GM23338 (cell line): Measurements from ENCODE around the gene LMF1. TPM values are rescaled to one million over a fixed set of nuclear protein-coding genes. Genes with fewer than 3 reads are reported as not detected.

ENCODE experiments used
- ATAC-seq: fragments of 200-7000 bp; cut with Tn5 transposase; 3 replicates; pipeline ENCODE4 v1.9.1; 2020
- DNase-seq: peaks from one replicate; pipeline ENCODE4 v3.0.0-alpha.2; 2015; ENCODE audit warnings: low spot score
- H2AFZ ChIP-seq: fragments of 200-600 bp; sonication (generic); 2 replicates; pipeline ENCODE4 v1.8.0; 2016; ENCODE audit warnings: antibody characterized with exemption, mild to moderate bottlenecking, moderate library complexity
- H3F3A ChIP-seq: fragments of 200-600 bp; sonication (generic); replicated peaks from 2 replicates; pipeline ENCODE4 v1.8.0; 2017; ENCODE audit warnings: antibody characterized with exemption, mixed run types, low read depth
- H3K27ac ChIP-seq: fragments of 200-600 bp; sonication (generic); 2 replicates; pipeline ENCODE4 v1.6.1; 2016; ENCODE audit warnings: low read depth
- H3K27me3 ChIP-seq: fragments of 200-600 bp; sonication (generic); 2 replicates; pipeline ENCODE4 v1.8.0; 2016; ENCODE audit warnings: mild to moderate bottlenecking, mixed run types, moderate library complexity; ENCODE audit not compliant: insufficient read depth
- H3K36me3 ChIP-seq: fragments of 200-600 bp; sonication (generic); 2 replicates; pipeline ENCODE4 v1.8.0; 2016; ENCODE audit warnings: mild to moderate bottlenecking; ENCODE audit not compliant: insufficient read depth
- H3K4me1 ChIP-seq: fragments of 200-600 bp; sonication (generic); 2 replicates; pipeline ENCODE4 v1.8.0; 2016; ENCODE audit warnings: mild to moderate bottlenecking, moderate library complexity; ENCODE audit not compliant: insufficient read depth
- H3K4me2 ChIP-seq: fragments of 200-600 bp; sonication (generic); 2 replicates; pipeline ENCODE4 v1.7.1; 2017; ENCODE audit warnings: mixed run types
- H3K4me3 ChIP-seq: fragments of 200-600 bp; sonication (generic); 2 replicates; pipeline ENCODE4 v1.6.1; 2016; ENCODE audit warnings: mixed run types
- H3K79me2 ChIP-seq: fragments of 200-600 bp; sonication (generic); replicated peaks from 2 replicates; pipeline ENCODE4 v1.8.0; 2017; ENCODE audit warnings: mild to moderate bottlenecking; ENCODE audit not compliant: insufficient read depth
- H3K9me2 ChIP-seq: fragments of 200-600 bp; sonication (generic); 2 replicates; pipeline ENCODE4 v1.8.0; 2017; ENCODE audit not compliant: insufficient read depth
- H4K20me1 ChIP-seq: fragments of 200-600 bp; sonication (generic); replicated peaks from 2 replicates; pipeline ENCODE4 v1.8.0; 2017; ENCODE audit warnings: mild to moderate bottlenecking; ENCODE audit not compliant: insufficient read depth
- H3K27ac Mint-ChIP-seq: 2 replicates; pipeline ENCODE4 v1.8.0; 2020; ENCODE audit warnings: inconsistent platforms, mild to moderate bottlenecking, moderate library complexity, mixed read lengths
- H3K27me3 Mint-ChIP-seq: 3 replicates; pipeline ENCODE4 v1.8.0; 2022; ENCODE audit warnings: low read depth, mild to moderate bottlenecking, moderate library complexity, mixed read lengths, inconsistent platforms; ENCODE audit not compliant: insufficient read depth, poor library complexity
- H3K36me3 Mint-ChIP-seq: 3 replicates; pipeline ENCODE4 v1.8.0; 2021; ENCODE audit warnings: low read depth, mild to moderate bottlenecking, inconsistent platforms, moderate library complexity, mixed read lengths
- H3K4me1 Mint-ChIP-seq: 3 replicates; pipeline ENCODE4 v1.8.0; 2020; ENCODE audit warnings: mild to moderate bottlenecking, inconsistent platforms, mixed read lengths
- H3K4me3 Mint-ChIP-seq: 3 replicates; pipeline ENCODE4 v1.8.0; 2021; ENCODE audit warnings: moderate library complexity, mild to moderate bottlenecking, inconsistent platforms, mixed read lengths
- H3K9me3 Mint-ChIP-seq: 3 replicates; pipeline ENCODE4 v1.8.0; 2020; ENCODE audit warnings: moderate library complexity, mild to moderate bottlenecking, inconsistent platforms, mixed read lengths
- CREB1 ChIP-seq: fragments of 250-450 bp; sonication (Bioruptor Pico); IDR thresholded peaks from 2 replicates; pipeline ENCODE4 v1.5.0; 2020; ENCODE audit warnings: low read depth, mild to moderate bottlenecking, moderate library complexity
- EZH2 ChIP-seq: fragments of 200-600 bp; sonication (generic); IDR thresholded peaks from one replicate; pipeline ENCODE4 v1.8.0; 2017; ENCODE audit warnings: antibody characterized with exemption, mild to moderate bottlenecking, low read depth; ENCODE audit not compliant: unreplicated experiment
- EZH2phosphoT487 ChIP-seq: fragments of 200-600 bp; sonication (generic); IDR thresholded peaks from one replicate; pipeline ENCODE4 v1.8.1; 2018; ENCODE audit warnings: antibody characterized with exemption; ENCODE audit not compliant: unreplicated experiment
- JUNB ChIP-seq: IDR thresholded peaks from one replicate; pipeline ENCODE4 v1.6.1; 2016; ENCODE audit warnings: antibody characterized with exemption; ENCODE audit not compliant: unreplicated experiment
- NANOG ChIP-seq: IDR thresholded peaks from 2 replicates; pipeline ENCODE4 v1.6.1; 2016; ENCODE audit warnings: antibody characterized with exemption, borderline replicate concordance
- POLR2AphosphoS5 ChIP-seq: IDR thresholded peaks from 2 replicates; pipeline ENCODE4 v1.6.1; 2016; ENCODE audit warnings: antibody characterized with exemption, low read depth
- STAT1 ChIP-seq: IDR thresholded peaks from one replicate; pipeline ENCODE4 v1.6.1; 2016; ENCODE audit warnings: antibody characterized with exemption; ENCODE audit not compliant: unreplicated experiment
- ZNF114 ChIP-seq: fragments of 250-450 bp; sonication (Bioruptor Pico); IDR thresholded peaks from 2 replicates; pipeline ENCODE4 v1.5.0; 2020; ENCODE audit warnings: mild to moderate bottlenecking, moderate library complexity
- ZNF331 ChIP-seq: fragments of 250-450 bp; sonication (Bioruptor Pico); IDR thresholded peaks from 2 replicates; pipeline ENCODE4 v1.5.0; 2020; ENCODE audit warnings: low read depth, mild to moderate bottlenecking, moderate library complexity
- polyA plus RNA-seq: library from polyadenylated mRNA; unstranded; fragments of >200 nt; fragmentation: Nextera tagmentation; extraction: Ambion mirVana; gene quantifications from 2 replicates; pipeline ENCODE4 v1.2.1, GENCODE V29; 2016
- total RNA-seq: library from RNA; depleted of rRNA; stranded (reverse); fragments of >200 nt; shearing (Covaris generic); gene quantifications from 2 replicates; pipeline ENCODE4 v1.2.3, GENCODE V29; 2014
- TF ChIP-seq, protein P1 (sequence below): IDR thresholded peaks from 2 replicates; pipeline ENCODE4 v1.6.1; 2016; ENCODE audit warnings: antibody characterized with exemption
- TF ChIP-seq, protein P2 (sequence below): IDR thresholded peaks from one replicate; pipeline ENCODE4 v1.6.1; 2018; ENCODE audit warnings: antibody characterized with exemption; ENCODE audit not compliant: unreplicated experiment
- TF ChIP-seq, protein P3 (sequence below), 2 experiments: fragments of 200-600 bp in 1 of 2; sonication (generic) in 1 of 2; conservative IDR thresholded peaks; 2 replicates each; pipeline versions ENCODE4 v1.5.1 to v1.6.1; 2016 to 2017; ENCODE audit warnings: antibody characterized with exemption in 2 of 2, low read depth in 2 of 2, mild to moderate bottlenecking in 2 of 2, moderate library complexity in 1 of 2

Gene LMF1
- total and polyA plus RNA-seq, 2 experiments from 2014 or later: 4.2 to 10.1 TPM

DNA sequence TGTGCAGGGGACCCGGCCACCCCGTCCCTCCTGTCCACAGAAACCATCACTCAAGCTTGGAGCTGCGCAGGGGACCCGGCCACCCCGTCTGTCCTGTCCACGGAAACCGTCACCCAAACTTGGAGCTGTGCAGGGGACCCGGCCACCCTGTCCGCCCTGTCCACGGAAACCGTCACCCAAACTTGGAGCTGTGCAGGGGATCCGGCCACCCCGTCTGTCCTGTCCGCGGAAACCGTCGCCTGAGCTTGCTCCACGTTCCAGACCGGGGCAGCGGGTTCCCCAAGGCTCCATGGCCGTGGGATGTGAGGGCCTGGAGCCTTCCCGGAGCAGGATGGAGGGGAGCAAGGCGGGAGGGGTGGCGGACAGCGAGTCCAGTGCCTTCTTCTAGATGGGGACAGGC, 36.0 kb upstream of the LMF1 start (continued):
- TF ChIP-seq, protein P1, sequence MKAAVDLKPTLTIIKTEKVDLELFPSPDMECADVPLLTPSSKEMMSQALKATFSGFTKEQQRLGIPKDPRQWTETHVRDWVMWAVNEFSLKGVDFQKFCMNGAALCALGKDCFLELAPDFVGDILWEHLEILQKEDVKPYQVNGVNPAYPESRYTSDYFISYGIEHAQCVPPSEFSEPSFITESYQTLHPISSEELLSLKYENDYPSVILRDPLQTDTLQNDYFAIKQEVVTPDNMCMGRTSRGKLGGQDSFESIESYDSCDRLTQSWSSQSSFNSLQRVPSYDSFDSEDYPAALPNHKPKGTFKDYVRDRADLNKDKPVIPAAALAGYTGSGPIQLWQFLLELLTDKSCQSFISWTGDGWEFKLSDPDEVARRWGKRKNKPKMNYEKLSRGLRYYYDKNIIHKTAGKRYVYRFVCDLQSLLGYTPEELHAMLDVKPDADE: no peak
- TF ChIP-seq, protein P2, sequence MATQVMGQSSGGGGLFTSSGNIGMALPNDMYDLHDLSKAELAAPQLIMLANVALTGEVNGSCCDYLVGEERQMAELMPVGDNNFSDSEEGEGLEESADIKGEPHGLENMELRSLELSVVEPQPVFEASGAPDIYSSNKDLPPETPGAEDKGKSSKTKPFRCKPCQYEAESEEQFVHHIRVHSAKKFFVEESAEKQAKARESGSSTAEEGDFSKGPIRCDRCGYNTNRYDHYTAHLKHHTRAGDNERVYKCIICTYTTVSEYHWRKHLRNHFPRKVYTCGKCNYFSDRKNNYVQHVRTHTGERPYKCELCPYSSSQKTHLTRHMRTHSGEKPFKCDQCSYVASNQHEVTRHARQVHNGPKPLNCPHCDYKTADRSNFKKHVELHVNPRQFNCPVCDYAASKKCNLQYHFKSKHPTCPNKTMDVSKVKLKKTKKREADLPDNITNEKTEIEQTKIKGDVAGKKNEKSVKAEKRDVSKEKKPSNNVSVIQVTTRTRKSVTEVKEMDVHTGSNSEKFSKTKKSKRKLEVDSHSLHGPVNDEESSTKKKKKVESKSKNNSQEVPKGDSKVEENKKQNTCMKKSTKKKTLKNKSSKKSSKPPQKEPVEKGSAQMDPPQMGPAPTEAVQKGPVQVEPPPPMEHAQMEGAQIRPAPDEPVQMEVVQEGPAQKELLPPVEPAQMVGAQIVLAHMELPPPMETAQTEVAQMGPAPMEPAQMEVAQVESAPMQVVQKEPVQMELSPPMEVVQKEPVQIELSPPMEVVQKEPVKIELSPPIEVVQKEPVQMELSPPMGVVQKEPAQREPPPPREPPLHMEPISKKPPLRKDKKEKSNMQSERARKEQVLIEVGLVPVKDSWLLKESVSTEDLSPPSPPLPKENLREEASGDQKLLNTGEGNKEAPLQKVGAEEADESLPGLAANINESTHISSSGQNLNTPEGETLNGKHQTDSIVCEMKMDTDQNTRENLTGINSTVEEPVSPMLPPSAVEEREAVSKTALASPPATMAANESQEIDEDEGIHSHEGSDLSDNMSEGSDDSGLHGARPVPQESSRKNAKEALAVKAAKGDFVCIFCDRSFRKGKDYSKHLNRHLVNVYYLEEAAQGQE: no peak
- TF ChIP-seq JUNB: no peak
- no peak for TF ChIP-seq POLR2AphosphoS5
- no peak for TF ChIP-seq CREB1 (CRISPR knock-in tag)
- no peak for TF ChIP-seq EZH2phosphoT487
- TF ChIP-seq ZNF114 (CRISPR knock-in tag): no peak
- no peak for TF ChIP-seq NANOG

DNA sequence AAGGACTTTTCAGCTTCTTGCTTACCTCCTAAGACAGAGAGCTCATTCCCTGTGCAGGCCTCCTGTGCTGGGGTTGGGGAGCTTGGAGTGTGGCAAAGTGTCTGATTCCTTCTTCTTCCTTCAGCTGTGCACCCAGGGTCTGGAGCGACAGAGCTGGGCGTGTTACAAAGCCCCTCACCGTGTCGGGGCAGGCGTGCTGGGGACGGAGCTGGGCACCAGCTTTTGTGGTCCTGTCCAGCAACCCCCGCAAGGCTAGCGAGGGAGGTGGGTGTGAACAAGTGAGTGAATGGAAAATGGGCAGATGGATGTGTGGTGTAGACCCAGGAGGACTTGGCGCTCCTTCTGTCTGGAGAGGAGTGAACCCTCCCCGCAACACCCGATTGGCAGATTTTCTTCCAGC, 34.5 kb upstream of the LMF1 start:
- Histone ChIP-seq H3K79me2 (no peaks in the 10 kb centered on the region), H3K27ac (no peak overlapping the region), H3K4me3 (no peak overlapping the region), H4K20me1 (no peaks in the 10 kb centered on the region), H3K4me1 (no peaks in the 10 kb centered on the region), H3K4me2 (no peak overlapping the region), H3F3A (no peaks in the 10 kb centered on the region), H2AFZ (peak overlapping the region; percentile 18; the same call in 1 of the 2 replicates), H3K36me3 (no peaks in the 10 kb centered on the region), H3K27me3 (no peaks in the 10 kb centered on the region), H3K9me2 (no peaks in the 10 kb centered on the region)
- Mint-ChIP-seq H3K27me3 (peaks cover 2% of the 10 kb centered on the region), H3K4me1 (no peaks in the 10 kb centered on the region), H3K4me3 (no peak overlapping the region), H3K9me3 (peaks cover 3% of the 10 kb centered on the region; the same call in 2 of the 3 replicates), H3K27ac (no peak overlapping the region), H3K36me3 (no peaks in the 10 kb centered on the region)
- no peak for ATAC-seq
- no peak for DNase-seq
- TF ChIP-seq NANOG (no peak), POLR2AphosphoS5 (no peak), ZNF331 (CRISPR knock-in tag) (no peak), STAT1 (no peak), EZH2phosphoT487 (no peak), EZH2 (no peak), CREB1 (CRISPR knock-in tag) (no peak)
- TF ChIP-seq, protein P2: no peak
- TF ChIP-seq, protein P3, sequence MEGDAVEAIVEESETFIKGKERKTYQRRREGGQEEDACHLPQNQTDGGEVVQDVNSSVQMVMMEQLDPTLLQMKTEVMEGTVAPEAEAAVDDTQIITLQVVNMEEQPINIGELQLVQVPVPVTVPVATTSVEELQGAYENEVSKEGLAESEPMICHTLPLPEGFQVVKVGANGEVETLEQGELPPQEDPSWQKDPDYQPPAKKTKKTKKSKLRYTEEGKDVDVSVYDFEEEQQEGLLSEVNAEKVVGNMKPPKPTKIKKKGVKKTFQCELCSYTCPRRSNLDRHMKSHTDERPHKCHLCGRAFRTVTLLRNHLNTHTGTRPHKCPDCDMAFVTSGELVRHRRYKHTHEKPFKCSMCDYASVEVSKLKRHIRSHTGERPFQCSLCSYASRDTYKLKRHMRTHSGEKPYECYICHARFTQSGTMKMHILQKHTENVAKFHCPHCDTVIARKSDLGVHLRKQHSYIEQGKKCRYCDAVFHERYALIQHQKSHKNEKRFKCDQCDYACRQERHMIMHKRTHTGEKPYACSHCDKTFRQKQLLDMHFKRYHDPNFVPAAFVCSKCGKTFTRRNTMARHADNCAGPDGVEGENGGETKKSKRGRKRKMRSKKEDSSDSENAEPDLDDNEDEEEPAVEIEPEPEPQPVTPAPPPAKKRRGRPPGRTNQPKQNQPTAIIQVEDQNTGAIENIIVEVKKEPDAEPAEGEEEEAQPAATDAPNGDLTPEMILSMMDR (conservative IDR thresholded peaks at IDR 0.05; ENCODE audit: low read depth in 2 of 2): no peak
